GM12865 (cell line): ENCODE data around the gene WDR48.
A peak's percentile ranks its signal among the peaks of the same experiment; 100 is the strongest.

Experiments
- DNase-seq: peaks from one replicate; pipeline ENCODE4 v3.0.0; 2010; ENCODE audit warnings: low read depth
- H3K4me3 ChIP-seq: 2 replicates; pipeline ENCODE4 v1.5.1; 2011; ENCODE audit warnings: mild to moderate bottlenecking, low read depth, low read length, control low read depth
- TF ChIP-seq, protein P1 (sequence below): IDR thresholded peaks from 2 replicates; pipeline ENCODE4 v1.5.1; 2011; ENCODE audit warnings: low read length, control low read depth, low read depth, inconsistent platforms; ENCODE audit not compliant: insufficient read depth; ENCODE audit errors: missing control alignments

WDR48 gene

GRCh38 chr3:39126532-39127071 lies 74.8 kb downstream of the WDR48 start:
- peak; percentile 56 for DNase-seq
- TF ChIP-seq, protein P1, sequence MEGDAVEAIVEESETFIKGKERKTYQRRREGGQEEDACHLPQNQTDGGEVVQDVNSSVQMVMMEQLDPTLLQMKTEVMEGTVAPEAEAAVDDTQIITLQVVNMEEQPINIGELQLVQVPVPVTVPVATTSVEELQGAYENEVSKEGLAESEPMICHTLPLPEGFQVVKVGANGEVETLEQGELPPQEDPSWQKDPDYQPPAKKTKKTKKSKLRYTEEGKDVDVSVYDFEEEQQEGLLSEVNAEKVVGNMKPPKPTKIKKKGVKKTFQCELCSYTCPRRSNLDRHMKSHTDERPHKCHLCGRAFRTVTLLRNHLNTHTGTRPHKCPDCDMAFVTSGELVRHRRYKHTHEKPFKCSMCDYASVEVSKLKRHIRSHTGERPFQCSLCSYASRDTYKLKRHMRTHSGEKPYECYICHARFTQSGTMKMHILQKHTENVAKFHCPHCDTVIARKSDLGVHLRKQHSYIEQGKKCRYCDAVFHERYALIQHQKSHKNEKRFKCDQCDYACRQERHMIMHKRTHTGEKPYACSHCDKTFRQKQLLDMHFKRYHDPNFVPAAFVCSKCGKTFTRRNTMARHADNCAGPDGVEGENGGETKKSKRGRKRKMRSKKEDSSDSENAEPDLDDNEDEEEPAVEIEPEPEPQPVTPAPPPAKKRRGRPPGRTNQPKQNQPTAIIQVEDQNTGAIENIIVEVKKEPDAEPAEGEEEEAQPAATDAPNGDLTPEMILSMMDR = peak; percentile 44
- H3K4me3 ChIP-seq = no peak overlapping the region

- TF ChIP-seq, protein P1 = no peak
- H3K4me3 ChIP-seq = no peak overlapping the region
- DNase-seq = no peak
Observed at GRCh38 chr3:39127269-39127907, 75.6 kb downstream of the WDR48 start.

- DNase-seq = no peak
- H3K4me3 ChIP-seq = no peak overlapping the region
- TF ChIP-seq, protein P1 = no peak
Observed at GRCh38 chr3:39127908-39128304, 76.1 kb downstream of the WDR48 start.

- TF ChIP-seq, protein P1 = no peak
- DNase-seq = no peak
- no peak overlapping the region for H3K4me3 ChIP-seq
Observed at GRCh38 chr3:39128951-39129350, 77.1 kb downstream of the WDR48 start.

- DNase-seq = no peak
- TF ChIP-seq, protein P1 = no peak
- H3K4me3 ChIP-seq = no peak overlapping the region
Observed at GRCh38 chr3:39130026-39130425, 78.2 kb downstream of the WDR48 start.

DNA sequence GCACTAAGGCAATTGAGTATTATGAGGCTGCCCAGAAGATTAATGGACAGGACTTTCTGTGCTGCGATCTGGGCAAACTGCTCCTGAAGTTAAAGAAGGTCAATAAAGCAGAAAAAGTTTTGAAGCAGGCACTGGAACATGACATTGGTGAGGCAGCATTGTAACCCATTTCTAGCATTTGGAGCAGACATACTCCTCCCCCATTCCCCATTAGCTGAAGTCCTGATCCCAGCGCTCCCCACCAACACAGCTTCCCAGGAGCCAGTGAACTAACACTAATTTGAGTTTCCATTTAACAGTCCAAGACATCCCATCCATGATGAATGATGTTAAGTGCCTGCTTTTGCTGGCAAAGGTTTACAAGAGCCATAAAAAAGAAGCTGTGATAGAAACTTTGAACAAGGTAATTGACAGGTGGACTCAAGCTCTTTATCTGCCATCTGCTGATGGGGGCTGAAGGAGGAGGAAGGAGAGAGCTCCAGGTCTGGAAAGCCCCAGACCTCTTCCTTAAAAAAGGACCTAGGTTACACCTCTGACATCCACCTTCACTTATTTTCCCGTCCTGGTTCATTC lies 79.0 kb downstream of the WDR48 start:
- no peak overlapping the region for H3K4me3 ChIP-seq
- DNase-seq = no peak
- TF ChIP-seq, protein P1 = no peak
